Heart right ventricle (tissue), 16 donors: ENCODE measurements around the gene CCDC184. TPM values are rescaled to one million over a fixed set of nuclear protein-coding genes. Genes with fewer than 3 reads are reported as not detected.

ENCODE experiments used
- ATAC-seq, 8 donors: fragments of 200-7000 bp; cut with Tn5 transposase; one replicate each; pipeline ENCODE4 v1.9.1; 2020; ENCODE audit warnings: mild to moderate bottlenecking in 8 of 8, moderate library complexity in 8 of 8, moderate number of reproducible peaks in 1 of 8
- DNase-seq, 2 donors: peaks; one replicate each; pipeline ENCODE4 v3.0.0-alpha.2; 2020
- H3K27ac ChIP-seq, 10 donors: fragments of 200-600 bp; sonication (generic) in 2 of 10; one replicate each; pipeline versions ENCODE4 v1.5.0 to v1.8.0; 2020 to 2022; ENCODE audit warnings: mild to moderate bottlenecking in 3 of 10
- H3K27me3 ChIP-seq, 7 donors: fragments of 200-600 bp; one replicate each; pipeline ENCODE4 v1.8.0; 2021 to 2022; ENCODE audit warnings: mild to moderate bottlenecking in 2 of 7
- H3K36me3 ChIP-seq, 9 donors: fragments of 200-600 bp; sonication (generic) in 1 of 9; one replicate each; pipeline versions ENCODE4 v1.5.0 to v1.8.0; 2020 to 2022; ENCODE audit warnings: mild to moderate bottlenecking in 2 of 9
- H3K4me1 ChIP-seq, 9 donors: fragments of 200-600 bp; sonication (generic) in 1 of 9; one replicate each; pipeline versions ENCODE4 v1.5.0 to v1.8.0; 2020 to 2022; ENCODE audit warnings: mild to moderate bottlenecking in 4 of 9
- H3K4me3 ChIP-seq, 10 donors: fragments of 200-600 bp; sonication (generic) in 2 of 10; one replicate each; pipeline versions ENCODE4 v1.5.0 to v1.8.0; 2020 to 2022; ENCODE audit warnings: mild to moderate bottlenecking in 7 of 10, moderate library complexity in 2 of 10
- H3K9me3 ChIP-seq, 11 donors: fragments of 200-600 bp in 10 of 11; sonication (generic) in 2 of 11; one replicate each; pipeline versions ENCODE4 v1.5.0 to v1.8.0; 2013 to 2022; ENCODE audit warnings: mild to moderate bottlenecking in 2 of 11, control low read depth in 1 of 11, moderate library complexity in 1 of 11
- WGBS, 2 donors: extraction: QIAGEN DNeasy Blood & Tissue Kit; methylation state at CpG; one replicate each; pipeline ENCODE4 v1.1.7; 2013; ENCODE audit warnings: inconsistent platforms in 1 of 2; 5-methylcytosine and 5-hydroxymethylcytosine counted together
- intact Hi-C, 10 donors: fragments of 100-400 bp; cut with DNase I; formaldehyde crosslinking; loops; one replicate each; pipeline versions ENCODE4 v1.11.1 to v1.14.2; 2022
- polyA plus RNA-seq, 2 donors: library from polyadenylated mRNA; stranded (reverse); fragments of 200-250 nt; gene quantifications; one replicate each; pipeline ENCODE4 v1.2.3, GENCODE V29; 2013
- total RNA-seq, 10 donors: library from RNA; stranded (reverse); fragmentation: NEBNext Ultra II Directional in 3 of 10; extraction: Animal tissue kit (Norgen Biotek cat#: 25700) in 3 of 10; gene quantifications; one replicate each; pipeline versions ENCODE4 v1.2.1 to v1.2.4, GENCODE V29; 2021 to 2023
- TF ChIP-seq, protein P1 (sequence below), 9 donors: fragments of 200-600 bp; sonication (generic) in 2 of 9; IDR thresholded peaks; one replicate each; pipeline versions ENCODE4 v1.5.0 to v1.8.0; 2021 to 2022; ENCODE audit warnings: antibody characterized with exemption in 9 of 9, mild to moderate bottlenecking in 5 of 9, moderate library complexity in 1 of 9
- donor health status: Arrhythmogenic right ventricular cardiomyopathy.
- donor health status: ischemic (EF 13 %, LVEDD 7.1; RV severe dilation, severe dysfunction).
- donor health status: healthy with polysubstance abuse.
- donor health status: DM: no; HTN: yes; CAD: no.
- donor health status: DM: no; HTN: no; CAD: no.
- donor health status: ischemic (EF 25% LVEDD 6.9; RV normal size, moderate dysfunction).
- donor health status: ischemic (EF 25% LVEDD 5.7; RV mildly dilated, moderate dysfunction).
- donor health status: healthy.
- donor health status: DM: yes; HTN: yes; CAD: no.
- donor health status: Ischemic cardiomyopathy.
- donor health status: ischemic (EF 35%, LVEDD 5.7; RV mildly dilated, moderate dysfunction).
- donor health status: nonischemic (EF 11% LVEDD 7.7; RV severe dilation, severe dysfunction).
- donor health status: DM: yes; HTN: yes; CAD: no.
- donor health status: PGD.
- donor health status: ischemic (EF 29% LVEDD 5.4; RV normal size, mild dysfunction).
- donor health status: nonischemic (EF 23%, LVEDD 6.1; RV moderate dilation, normal function).

Gene CCDC184
- total and polyA plus RNA-seq, 12 donors = 0.11 to 1.5 (median 0.49) TPM

DNA sequence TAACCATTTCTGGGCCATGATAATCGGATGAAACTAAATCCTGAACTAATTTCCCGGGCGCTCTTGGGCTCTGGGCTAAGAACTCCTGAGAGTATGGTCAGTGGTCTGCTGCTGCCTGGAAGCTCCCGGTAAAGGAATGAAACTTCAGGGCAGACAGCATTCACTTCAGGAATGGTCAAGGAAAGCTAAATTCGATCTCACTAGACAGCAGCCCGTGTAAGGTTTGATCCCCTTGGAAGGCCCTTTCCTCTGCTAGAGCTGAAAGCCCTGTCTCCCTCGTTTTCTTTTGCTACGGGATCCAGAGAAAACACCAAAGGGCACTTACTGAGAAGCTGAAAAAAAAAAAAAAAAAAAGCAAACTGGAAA, 26.8 kb upstream of the CCDC184 start:
- H3K36me3 ChIP-seq = peaks cover 0 to 37% (median 11%) of the 10 kb centered on the region in 9 donors
- peaks cover 0 to 52% (median 30%) of the 10 kb centered on the region in 9 donors for H3K4me1 ChIP-seq
- ATAC-seq (no peak), DNase-seq (no peak)
- intact Hi-C loops = loop anchor here in 7 of 10 donors (1.0 to 10.0 kb wide), 6 partner anchors 34 to 502 kb away; partner anchors contain the start of genes SENP1 (in 6 of the 7) and PFKM (in 1 of the 7)
- H3K27me3 ChIP-seq = no peaks in the 10 kb centered on the region
- 30 to 31% methylated on average over 8 of the region's 8 CpGs for WGBS, 2 donors
- peak overlapping the region; percentile 63 to 99 (median 80) for H3K4me3 ChIP-seq
- peak overlapping the region; percentile 19 to 95 (median 89) for H3K27ac ChIP-seq
- H3K9me3 ChIP-seq = no peaks in the 10 kb centered on the region
- TF ChIP-seq, protein P1, sequence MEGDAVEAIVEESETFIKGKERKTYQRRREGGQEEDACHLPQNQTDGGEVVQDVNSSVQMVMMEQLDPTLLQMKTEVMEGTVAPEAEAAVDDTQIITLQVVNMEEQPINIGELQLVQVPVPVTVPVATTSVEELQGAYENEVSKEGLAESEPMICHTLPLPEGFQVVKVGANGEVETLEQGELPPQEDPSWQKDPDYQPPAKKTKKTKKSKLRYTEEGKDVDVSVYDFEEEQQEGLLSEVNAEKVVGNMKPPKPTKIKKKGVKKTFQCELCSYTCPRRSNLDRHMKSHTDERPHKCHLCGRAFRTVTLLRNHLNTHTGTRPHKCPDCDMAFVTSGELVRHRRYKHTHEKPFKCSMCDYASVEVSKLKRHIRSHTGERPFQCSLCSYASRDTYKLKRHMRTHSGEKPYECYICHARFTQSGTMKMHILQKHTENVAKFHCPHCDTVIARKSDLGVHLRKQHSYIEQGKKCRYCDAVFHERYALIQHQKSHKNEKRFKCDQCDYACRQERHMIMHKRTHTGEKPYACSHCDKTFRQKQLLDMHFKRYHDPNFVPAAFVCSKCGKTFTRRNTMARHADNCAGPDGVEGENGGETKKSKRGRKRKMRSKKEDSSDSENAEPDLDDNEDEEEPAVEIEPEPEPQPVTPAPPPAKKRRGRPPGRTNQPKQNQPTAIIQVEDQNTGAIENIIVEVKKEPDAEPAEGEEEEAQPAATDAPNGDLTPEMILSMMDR (IDR thresholded peaks at IDR 0.05) = no peak

DNA sequence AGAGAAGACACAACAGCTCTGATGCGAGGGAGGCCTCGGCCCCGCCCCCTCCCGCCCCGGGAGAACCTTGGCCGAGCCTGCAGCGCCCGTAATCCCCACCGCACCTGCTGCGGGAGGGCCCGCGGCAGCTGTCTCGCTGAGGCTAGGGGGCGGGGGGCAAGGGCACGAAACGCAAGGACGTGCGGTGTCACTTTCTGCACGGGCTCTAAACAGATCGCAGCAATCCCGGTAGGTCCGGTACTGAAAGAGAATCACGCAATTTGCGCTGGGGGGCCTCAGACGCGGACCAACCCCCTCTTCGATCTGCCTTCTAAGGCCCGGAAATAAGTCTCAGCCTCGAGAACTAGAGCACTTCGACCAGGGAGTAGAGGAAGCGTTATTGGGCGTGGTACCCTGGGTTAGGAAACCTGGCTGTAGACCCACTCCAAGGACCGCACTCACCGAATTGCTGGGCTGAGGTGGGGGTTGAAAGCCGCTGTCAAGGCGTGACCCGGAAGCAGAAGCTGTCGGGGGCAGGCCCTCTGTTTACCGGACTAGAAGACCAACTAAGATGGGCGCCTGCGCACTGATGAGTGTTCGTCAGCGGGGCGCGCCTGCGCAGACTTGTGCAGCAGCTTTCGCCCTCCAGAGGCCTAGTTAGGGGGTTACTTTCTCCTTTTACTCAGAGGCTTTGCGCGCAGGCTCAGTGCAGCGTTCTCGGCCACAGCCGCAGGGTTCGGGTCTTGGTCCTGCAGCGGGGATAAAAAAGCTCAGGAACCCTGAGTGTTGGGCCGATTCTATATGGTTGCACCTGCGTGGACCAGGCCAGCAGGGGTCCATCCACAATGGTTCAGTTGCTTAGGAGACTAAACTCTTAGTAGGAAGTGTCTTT, 26.2 kb upstream of the CCDC184 start, which contains the start of gene ASB8:
Gene ASB8 (minus strand): TSS at position 498 of the 871 bp plus-strand sequence. CDS start 4,019 bp downstream, outside the sequence.
- peak; percentile 99 for DNase-seq
- intact Hi-C loops = loop anchor here in 7 of 10 donors (1.0 to 10.0 kb wide), 6 partner anchors 35 to 502 kb away; partner anchors contain the start of genes SENP1 (in 6 of the 7) and PFKM (in 1 of the 7)
- peaks cover 0 to 30% (median 8%) of the 10 kb centered on the region in 9 donors for H3K36me3 ChIP-seq
- TF ChIP-seq, protein P1 (IDR thresholded peaks at IDR 0.05) = peak in 8 of 9 donors; percentile 33 to 73 (median 53)
- peak within 1 kb of the TSS; percentile 19 to 95 (median 89) for H3K27ac ChIP-seq
- ATAC-seq = peak; percentile 97 to 99 (median 99)
- WGBS, 2 donors = 0 to 1% methylated on average over 56 of the region's 56 CpGs
- peaks cover 0 to 49% (median 28%) of the 10 kb centered on the region in 9 donors for H3K4me1 ChIP-seq
- H3K27me3 ChIP-seq = no peaks in the 10 kb centered on the region
- H3K9me3 ChIP-seq = no peaks in the 10 kb centered on the region
- H3K4me3 ChIP-seq = peak within 1 kb of the TSS; percentile 63 to 99 (median 80)

DNA sequence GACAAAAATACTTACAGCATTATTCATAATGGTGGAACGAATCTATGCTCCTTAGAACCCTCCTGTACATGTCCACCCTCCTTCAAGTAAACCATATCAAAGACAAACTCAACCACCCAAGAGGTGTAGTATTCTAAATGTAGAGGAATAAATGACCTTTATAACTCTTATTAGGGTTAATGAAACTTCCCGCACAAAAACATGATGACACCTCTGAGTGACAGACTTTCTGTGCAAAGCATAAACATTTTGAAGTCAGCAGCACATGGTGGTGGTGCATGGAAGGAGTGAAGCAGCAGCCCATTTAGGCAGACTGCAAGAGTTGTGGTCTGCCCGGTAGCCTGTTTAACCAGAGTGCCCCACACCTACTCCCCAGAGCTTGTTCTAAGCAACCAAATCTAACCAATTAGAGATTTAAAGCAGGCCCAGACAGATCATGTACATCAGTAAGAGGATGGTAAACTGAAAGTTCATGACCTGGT, 25.5 kb upstream of the CCDC184 start:
- H3K27ac ChIP-seq = peak overlapping the region in 9 of 10 donors; percentile 82 to 95 (median 89)
- peak overlapping the region in 9 of 10 donors; percentile 63 to 99 (median 82) for H3K4me3 ChIP-seq
- H3K9me3 ChIP-seq = no peaks in the 10 kb centered on the region
- peaks cover 0 to 24% (median 3%) of the 10 kb centered on the region in 9 donors for H3K36me3 ChIP-seq
- intact Hi-C loops = loop anchor here in 7 of 10 donors (1.0 to 10.0 kb wide), 7 partner anchors 36 to 503 kb away; partner anchors contain the start of genes SENP1 (in 6 of the 7) and PFKM (in 1 of the 7)
- 66 to 68% methylated on average over 3 of the region's 3 CpGs for WGBS, 2 donors
- H3K27me3 ChIP-seq = no peaks in the 10 kb centered on the region
- DNase-seq = no peak
- TF ChIP-seq, protein P1 (IDR thresholded peaks at IDR 0.05) = no peak
- ATAC-seq = no peak
- H3K4me1 ChIP-seq = peaks cover 0 to 42% (median 21%) of the 10 kb centered on the region in 9 donors

DNA sequence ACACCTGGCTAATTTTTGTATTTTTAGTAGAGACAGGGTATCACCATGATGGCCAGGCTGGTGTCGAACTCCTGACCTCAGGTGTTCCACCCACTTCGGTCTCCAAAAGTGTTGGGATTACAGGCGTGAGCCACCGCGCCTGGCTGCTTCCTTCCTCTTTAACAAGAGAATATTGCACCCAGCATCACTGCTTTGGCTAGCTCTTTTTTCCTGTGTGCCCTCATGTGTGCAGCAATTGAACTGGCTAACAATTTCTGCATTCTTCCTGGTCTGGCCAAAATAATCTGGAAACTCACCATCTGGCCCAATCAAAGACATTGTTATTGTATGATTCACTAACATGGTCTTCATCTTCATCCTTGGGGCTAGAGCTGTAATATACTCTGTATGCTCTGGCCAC, 23.4 kb upstream of the CCDC184 start:
- Histone ChIP-seq H3K4me1 (peaks cover 0 to 27% (median 11%) of the 10 kb centered on the region in 9 donors), H3K27ac (no peak overlapping the region), H3K27me3 (no peaks in the 10 kb centered on the region), H3K4me3 (no peak overlapping the region), H3K9me3 (no peaks in the 10 kb centered on the region), H3K36me3 (peaks cover 0 to 3% (median 0%) of the 10 kb centered on the region in 9 donors)
- TF ChIP-seq, protein P1 (IDR thresholded peaks at IDR 0.05) = no peak
- DNase-seq (no peak), ATAC-seq (no peak)
- intact Hi-C loops = loop anchor here in 9 of 10 donors (5.0 to 10.0 kb wide), 5 partner anchors 63 to 255 kb away; partner anchors contain the start of genes TMEM106C (in 2 of the 9) and VDR (in 1 of the 9)
- 79 to 93% methylated on average over 5 of the region's 5 CpGs for WGBS, 2 donors
